Peyer's patch (tissue), 4 donors: ENCODE measurements around the gene MCCC1. TPM values are rescaled to one million over a fixed set of nuclear protein-coding genes. Genes with fewer than 3 reads are reported as not detected.
A peak's percentile ranks its signal among the peaks of the same experiment; 100 is the strongest.

Experiments
- DNase-seq, 3 donors: peaks; one replicate each; pipeline ENCODE4 v3.0.0-alpha.2; 2017 to 2019
- H3K27ac ChIP-seq, 4 donors: fragments of 200-600 bp; sonication (generic); one replicate each; pipeline ENCODE4 v1.5.1; 2016 to 2019
- H3K27me3 ChIP-seq, 2 donors: fragments of 200-600 bp; sonication (generic); one replicate each; pipeline ENCODE4 v1.5.1; 2019
- H3K36me3 ChIP-seq, 3 donors: fragments of 200-600 bp; sonication (generic); one replicate each; pipeline ENCODE4 v1.5.1; 2016 to 2019
- H3K4me1 ChIP-seq, 4 donors: fragments of 200-600 bp; sonication (generic); one replicate each; pipeline ENCODE4 v1.5.1; 2016 to 2019
- H3K4me3 ChIP-seq, 4 donors: fragments of 200-600 bp; sonication (generic); 1 replicate in 3 of 4; 2 replicates in 1 of 4; pipeline ENCODE4 v1.5.1; 2016 to 2019; ENCODE audit warnings: mild to moderate bottlenecking in 1 of 4
- H3K9me3 ChIP-seq, 4 donors: fragments of 200-600 bp; sonication (generic); one replicate each; pipeline ENCODE4 v1.5.1; 2016 to 2019; ENCODE audit warnings: mild to moderate bottlenecking in 1 of 4
- CTCF ChIP-seq, 6 experiments: fragments of 450-650 bp in 4 of 6; fragments of 200-600 bp in 2 of 6; sonication (generic) in 1 of 6; IDR thresholded peaks; one replicate each; pipeline ENCODE4 v1.5.1; 2017 to 2019; ENCODE audit warnings: antibody characterized with exemption in 6 of 6, mild to moderate bottlenecking in 3 of 6, moderate library complexity in 1 of 6
- POLR2A ChIP-seq, 2 donors: fragments of 450-650 bp; IDR thresholded peaks; one replicate each; pipeline ENCODE4 v1.5.1; 2017; ENCODE audit warnings: antibody characterized with exemption in 2 of 2, mild to moderate bottlenecking in 2 of 2, moderate library complexity in 2 of 2
- total RNA-seq, 4 donors: library from RNA; depleted of rRNA; stranded (reverse); fragments of >200 nt; gene quantifications; one replicate each; pipeline ENCODE4 v1.1.0, GENCODE V29; 2016

The MCCC1 gene
- total RNA-seq, 4 donors from 2014 or later, result 20.3 to 57.8 (median 21.9) TPM

- Histone ChIP-seq H3K4me3 (peak overlapping the region; percentile 77 to 96 (median 82)), H3K27ac (peak overlapping the region; percentile 82 to 88 (median 86)), H3K9me3 (no peaks in the 10 kb centered on the region), H3K27me3 (no peaks in the 10 kb centered on the region), H3K36me3 (no peaks in the 10 kb centered on the region), H3K4me1 (peaks cover 0 to 18% (median 2%) of the 10 kb centered on the region in 4 donors)
- TF ChIP-seq CTCF (IDR thresholded peaks at IDR 0.05) (no peak), POLR2A (IDR thresholded peaks at IDR 0.05) (no peak)
- no peak for DNase-seq
Measured at GRCh38 chr3:183099838-183100204, 525 bp upstream of the MCCC1 start.

- H3K9me3 ChIP-seq, result no peaks in the 10 kb centered on the region
- peak overlapping the region; percentile 82 to 88 (median 86) for H3K27ac ChIP-seq
- no peaks in the 10 kb centered on the region for H3K27me3 ChIP-seq
- DNase-seq, result no peak
- no peaks in the 10 kb centered on the region for H3K36me3 ChIP-seq
- peaks cover 0 to 18% (median 2%) of the 10 kb centered on the region in 4 donors for H3K4me1 ChIP-seq
- TF ChIP-seq POLR2A (IDR thresholded peaks at IDR 0.05) (no peak), CTCF (IDR thresholded peaks at IDR 0.05) (no peak)
- H3K4me3 ChIP-seq, result peak overlapping the region; percentile 77 to 96 (median 82)
Measured at GRCh38 chr3:183098536-183099025, 715 bp downstream of the MCCC1 start.

- no peak for DNase-seq
Measured at GRCh38 chr3:183094711-183095110, 4.6 kb downstream of the MCCC1 start.

GRCh38 chr3:183092256-183092655 lies 7.0 kb downstream of the MCCC1 start:
- Histone ChIP-seq H3K4me3 (no peak overlapping the region), H3K9me3 (no peaks in the 10 kb centered on the region), H3K27ac (no peak overlapping the region), H3K27me3 (no peaks in the 10 kb centered on the region), H3K36me3 (peaks cover 0 to 40% (median 0%) of the 10 kb centered on the region in 3 donors), H3K4me1 (no peaks in the 10 kb centered on the region)
- DNase-seq, result no peak
- TF ChIP-seq POLR2A (IDR thresholded peaks at IDR 0.05) (no peak), CTCF (IDR thresholded peaks at IDR 0.05) (no peak)

More at GRCh38 chr3:183094711-183095110, 4.6 kb downstream of the MCCC1 start:
- no peaks in the 10 kb centered on the region for H3K27me3 ChIP-seq
- no peak overlapping the region for H3K4me3 ChIP-seq
- H3K36me3 ChIP-seq, result peaks cover 0 to 27% (median 0%) of the 10 kb centered on the region in 3 donors
- no peaks in the 10 kb centered on the region for H3K9me3 ChIP-seq
- peaks cover 0 to 11% (median 2%) of the 10 kb centered on the region in 4 donors for H3K4me1 ChIP-seq
- H3K27ac ChIP-seq, result no peak overlapping the region
- TF ChIP-seq CTCF (IDR thresholded peaks at IDR 0.05) (no peak), POLR2A (IDR thresholded peaks at IDR 0.05) (no peak)

- no peaks in the 10 kb centered on the region for H3K27me3 ChIP-seq
- H3K27ac ChIP-seq, result no peak overlapping the region
- peaks cover 0 to 79% (median 0%) of the 10 kb centered on the region in 3 donors for H3K36me3 ChIP-seq
- no peak for DNase-seq
- H3K4me1 ChIP-seq, result no peaks in the 10 kb centered on the region
- H3K9me3 ChIP-seq, result no peaks in the 10 kb centered on the region
- H3K4me3 ChIP-seq, result no peak overlapping the region
- TF ChIP-seq POLR2A (IDR thresholded peaks at IDR 0.05) (no peak), CTCF (IDR thresholded peaks at IDR 0.05) (no peak)
Measured at GRCh38 chr3:183087184-183087583, 12.1 kb downstream of the MCCC1 start.
